Adrenal gland (tissue), 12 donors: ENCODE results near the gene CRYBB1. TPM values are rescaled to one million over a fixed set of nuclear protein-coding genes. Genes with fewer than 3 reads are reported as not detected.
"Not testable (repeated sequence)": the region's sequence is repeated elsewhere in the genome, so short reads cannot be mapped to it uniquely, and the experiment has no call there.

Source experiments
- DNase-seq, 7 donors: peaks; one replicate each; pipeline ENCODE4 v3.0.0-alpha.2; 2019 to 2020
- H3K27ac ChIP-seq, 5 donors: fragments of 200-600 bp; sonication (generic) in 4 of 5; 1 replicate in 3 of 5; 2 replicates in 2 of 5; pipeline versions ENCODE4 v1.5.1 to v1.8.0; 2016 to 2020; ENCODE audit warnings: mild to moderate bottlenecking in 1 of 5
- H3K27me3 ChIP-seq: fragments of 200-600 bp; 2 replicates; pipeline ENCODE4 v1.8.0; 2021
- H3K36me3 ChIP-seq, 2 donors: fragments of 200-600 bp; replicated peaks in 1 of 2; 1 replicate in 1 of 2; 2 replicates in 1 of 2; pipeline versions ENCODE4 v1.5.1 to v1.8.0; 2018 to 2022
- H3K4me1 ChIP-seq, 2 donors: fragments of 200-600 bp; replicated peaks in 1 of 2; 1 replicate in 1 of 2; 2 replicates in 1 of 2; pipeline versions ENCODE4 v1.5.1 to v1.8.0; 2018 to 2021
- H3K4me3 ChIP-seq, 4 donors: fragments of 200-600 bp; sonication (generic) in 3 of 4; one replicate each; pipeline ENCODE4 v1.5.1; 2016 to 2018
- H3K9me3 ChIP-seq, 3 donors: fragments of 200-600 bp; sonication (generic) in 1 of 3; replicated peaks in 1 of 3; 1 replicate in 2 of 3; 2 replicates in 1 of 3; pipeline versions ENCODE4 v1.5.1 to v1.8.0; 2016 to 2021
- CTCF ChIP-seq, 6 experiments: fragments of 450-650 bp in 4 of 6; fragments of 200-600 bp in 2 of 6; sonication (generic) in 1 of 6; IDR thresholded peaks; 1 replicate in 5 of 6; 2 replicates in 1 of 6; pipeline versions ENCODE4 v1.5.1 to v1.8.0; 2016 to 2021; ENCODE audit warnings: antibody characterized with exemption in 6 of 6, mild to moderate bottlenecking in 2 of 6, moderate library complexity in 1 of 6
- POLR2A ChIP-seq, 2 donors: fragments of 450-650 bp; IDR thresholded peaks; one replicate each; pipeline ENCODE4 v1.6.1; 2017; ENCODE audit warnings: antibody characterized with exemption in 2 of 2, mild to moderate bottlenecking in 2 of 2, moderate library complexity in 1 of 2
- WGBS, 4 donors: extraction: QIAGEN DNeasy Blood & Tissue Kit in 2 of 4; methylation state at CpG; one replicate each; pipeline versions ENCODE4 v1.1.5 to v1.1.7; 2013 to 2017; 5-methylcytosine and 5-hydroxymethylcytosine counted together
- intact Hi-C, 2 donors: fragments of 100-400 bp; cut with DNase I; formaldehyde crosslinking; loops; one replicate each; pipeline versions ENCODE4 v1.14.1 to v1.15.0; 2022 to 2023
- polyA plus RNA-seq, 3 donors: library from polyadenylated mRNA; stranded (reverse); fragments of 200-250 nt in 2 of 3; fragments of 350-450 nt in 1 of 3; fragmentation: Illumina TruSeq in 1 of 3; extraction: RNeasy Lipid Tissue Mini Kit (QIAGEN cat#74804) in 1 of 3; gene quantifications; one replicate each; pipeline ENCODE4 v1.2.3, GENCODE V29; 2013 to 2014
- total RNA-seq, 9 donors: library from RNA; depleted of rRNA in 4 of 9; stranded (reverse); fragments of >200 nt in 4 of 9; fragments of 120-200 nt in 1 of 9; fragmentation: NEBNext Ultra II Directional in 1 of 9; extraction: Animal tissue kit (Norgen Biotek cat#: 25700) in 1 of 9; gene quantifications; one replicate each; pipeline versions ENCODE4 v1.1.0 to v1.2.4, GENCODE V29; 2013 to 2023
- donor health status: healthy with polysubstance abuse.
- donor health status: Bipolar disorder and iron deficiency.
- donor health status: DM: yes; HTN: yes; CAD: no.
- donor health status: DM: no; HTN: no; CAD: no.
- donor health status: DM: no; HTN: no; CAD: no.
- donor health status: DM: yes; HTN: yes; CAD: no.

Gene CRYBB1
- total and polyA plus RNA-seq, 12 donors, result 0.39 to 2.6 (median 1.6) TPM

DNA sequence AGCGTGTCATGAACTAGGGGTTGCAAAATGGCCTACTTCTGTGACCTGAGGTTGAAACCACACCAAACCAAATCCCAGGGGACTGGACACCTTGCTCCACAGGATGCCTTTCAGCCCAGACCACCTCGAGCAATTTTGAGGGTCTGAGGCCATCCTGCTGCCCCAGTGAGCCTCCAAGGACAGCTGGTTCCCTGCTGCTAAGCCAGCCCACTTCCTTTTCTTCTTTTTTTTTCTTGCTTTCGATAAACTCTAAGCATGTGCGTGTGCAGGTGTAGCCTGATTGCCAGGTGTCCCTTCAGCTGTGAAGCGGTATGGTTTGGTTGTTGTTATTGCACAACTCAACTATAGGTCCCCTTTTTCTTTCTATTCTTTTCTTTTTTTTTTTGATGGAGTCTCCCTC is 2.7 kb downstream of the CRYBB1 start:
- H3K27ac ChIP-seq, result no peak overlapping the region
- no peaks in the 10 kb centered on the region for H3K36me3 ChIP-seq
- H3K4me3 ChIP-seq, result no peak overlapping the region
- no peak for TF ChIP-seq POLR2A (IDR thresholded peaks at IDR 0.05)
- TF ChIP-seq CTCF (IDR thresholded peaks at IDR 0.05), result no peak
- 49 to 53% (median 50%) methylated on average over 5 of the region's 5 CpGs for WGBS, 4 donors
- no peaks in the 10 kb centered on the region for H3K4me1 ChIP-seq
- intact Hi-C loops, result no loop called here
- no peak for DNase-seq
- no peaks in the 10 kb centered on the region for H3K9me3 ChIP-seq
- H3K27me3 ChIP-seq, result peaks cover 9% of the 10 kb centered on the region

GRCh38 chr22:26614322-26614721 is 3.5 kb downstream of the CRYBB1 start:
- H3K4me1 ChIP-seq, result no peaks in the 10 kb centered on the region
- no peaks in the 10 kb centered on the region for H3K36me3 ChIP-seq
- H3K27me3 ChIP-seq, result peaks cover 6% of the 10 kb centered on the region
- TF ChIP-seq POLR2A (IDR thresholded peaks at IDR 0.05) (no peak), CTCF (IDR thresholded peaks at IDR 0.05) (no peak)
- 58 to 67% (median 67%) methylated on average over 14 of the region's 14 CpGs for WGBS, 4 donors
- H3K27ac ChIP-seq, result no peak overlapping the region
- no peak for DNase-seq
- H3K9me3 ChIP-seq, result no peaks in the 10 kb centered on the region
- intact Hi-C loops, result no loop called here
- no peak overlapping the region for H3K4me3 ChIP-seq

- DNase-seq, H3K4me3 ChIP-seq, H3K27me3 ChIP-seq, H3K36me3 ChIP-seq, H3K9me3 ChIP-seq, intact Hi-C loops, H3K4me1 ChIP-seq, H3K27ac ChIP-seq: not testable (repeated sequence)
- 29 to 47% (median 36%) methylated on average over 4 to 10 of the region's 10 CpGs for WGBS, 4 donors
Measured at GRCh38 chr22:26613753-26614152, 4.1 kb downstream of the CRYBB1 start.

DNA sequence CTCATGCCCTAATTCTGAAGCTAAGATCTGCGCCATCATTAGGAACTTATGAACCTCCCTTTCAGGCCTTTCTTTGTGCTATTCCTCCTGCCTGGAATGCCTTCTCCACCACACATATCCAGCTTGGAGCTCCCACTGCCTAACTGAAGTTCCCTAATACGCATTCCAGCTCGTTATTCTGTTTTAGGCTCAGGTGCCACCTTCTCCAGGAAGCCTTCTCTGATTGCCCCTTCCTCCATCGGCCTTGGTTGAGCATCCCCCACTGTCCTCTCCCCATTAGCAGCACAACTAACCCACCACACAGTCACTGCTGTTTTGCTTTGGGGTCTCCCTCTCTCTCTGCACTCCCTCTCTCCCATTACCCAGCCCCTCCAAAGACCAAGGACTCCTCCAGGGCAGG is 5.2 kb downstream of the CRYBB1 start:
- H3K27ac ChIP-seq, result no peak overlapping the region
- no peak for DNase-seq
- H3K9me3 ChIP-seq, result no peaks in the 10 kb centered on the region
- no peaks in the 10 kb centered on the region for H3K36me3 ChIP-seq
- H3K4me1 ChIP-seq, result no peaks in the 10 kb centered on the region
- H3K27me3 ChIP-seq, result peaks cover 5% of the 10 kb centered on the region
- TF ChIP-seq CTCF (IDR thresholded peaks at IDR 0.05), result no peak
- TF ChIP-seq POLR2A (IDR thresholded peaks at IDR 0.05), result no peak
- 81 to 87% (median 85%) methylated on average over 4 of the region's 4 CpGs for WGBS, 4 donors
- H3K4me3 ChIP-seq, result no peak overlapping the region
- intact Hi-C loops, result no loop called here

DNA sequence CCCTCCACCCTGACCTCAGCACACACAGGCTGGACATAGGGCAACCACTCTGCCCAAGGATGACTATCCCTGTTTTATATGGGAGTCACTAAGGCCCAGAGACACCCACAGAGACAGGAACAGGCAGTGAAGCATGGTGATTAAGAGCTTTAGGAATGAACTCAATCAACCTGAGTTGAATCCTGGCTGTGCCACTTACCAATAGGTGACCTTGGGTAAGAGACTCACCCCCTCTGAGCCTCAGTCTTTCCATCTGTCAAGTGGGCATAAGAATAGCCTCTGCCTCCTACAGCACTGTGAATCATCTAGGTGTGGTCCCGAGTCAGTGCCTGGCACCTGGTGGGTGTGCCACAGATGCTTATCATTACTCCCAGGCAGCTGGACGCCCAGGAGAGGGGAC is 6.8 kb downstream of the CRYBB1 start:
- WGBS, 4 donors, result 57 to 68% (median 62%) methylated on average over 2 of the region's 2 CpGs
- peaks cover 5% of the 10 kb centered on the region for H3K27me3 ChIP-seq
- no peaks in the 10 kb centered on the region for H3K4me1 ChIP-seq
- intact Hi-C loops, result no loop called here
- H3K9me3 ChIP-seq, result no peaks in the 10 kb centered on the region
- no peak overlapping the region for H3K4me3 ChIP-seq
- H3K27ac ChIP-seq, result no peak overlapping the region
- H3K36me3 ChIP-seq, result no peaks in the 10 kb centered on the region
- no peak for DNase-seq
- TF ChIP-seq POLR2A (IDR thresholded peaks at IDR 0.05) (no peak), CTCF (IDR thresholded peaks at IDR 0.05) (no peak)
